Neural crest cell (in vitro differentiated cells): ENCODE results near the gene RXRG. TPM values are rescaled to one million over a fixed set of nuclear protein-coding genes. Genes with fewer than 3 reads are reported as not detected.

Experiments
- DNase-seq: peaks from one replicate; pipeline ENCODE4 v3.0.0; 2021; ENCODE audit warnings: low read depth, mixed read lengths, low spot score
- H3K27ac Mint-ChIP-seq: one replicate; pipeline ENCODE4 v1.8.0; 2021; ENCODE audit warnings: mild to moderate bottlenecking, mixed read lengths; ENCODE audit not compliant: unreplicated experiment
- H3K27me3 Mint-ChIP-seq: 2 replicates; pipeline ENCODE4 v1.8.0; 2021; ENCODE audit warnings: low read depth, mild to moderate bottlenecking, mixed read lengths
- H3K36me3 Mint-ChIP-seq: 2 replicates; pipeline ENCODE4 v1.8.0; 2021; ENCODE audit warnings: low read depth, mild to moderate bottlenecking, mixed read lengths
- H3K4me1 Mint-ChIP-seq: 2 replicates; pipeline ENCODE4 v1.8.0; 2021; ENCODE audit warnings: mixed read lengths
- H3K4me3 Mint-ChIP-seq: one replicate; pipeline ENCODE4 v1.8.0; 2021; ENCODE audit warnings: mild to moderate bottlenecking, mixed read lengths
- H3K9me3 Mint-ChIP-seq: 2 replicates; pipeline ENCODE4 v1.8.0; 2021; ENCODE audit warnings: mixed read lengths
- CTCF ChIP-seq: fragments of 200-600 bp; sonication (generic); conservative IDR thresholded peaks from 2 replicates; pipeline ENCODE4 v1.5.0; 2021; ENCODE audit warnings: antibody characterized with exemption, mild to moderate bottlenecking
- total RNA-seq: library from RNA; stranded (reverse); gene quantifications from 2 replicates; pipeline ENCODE4 v1.2.1, GENCODE V29; 2021

The RXRG gene
- total RNA-seq, 1 donor from 2014 or later, result 6.7 TPM

- H3K4me3 Mint-ChIP-seq, result no peak overlapping the region
- DNase-seq, result no peak
- no peaks in the 10 kb centered on the region for H3K36me3 Mint-ChIP-seq
- H3K4me1 Mint-ChIP-seq, result peaks cover 34% of the 10 kb centered on the region
- H3K27ac Mint-ChIP-seq, result no peak overlapping the region
- H3K9me3 Mint-ChIP-seq, result peaks cover 3% of the 10 kb centered on the region
- H3K27me3 Mint-ChIP-seq, result no peaks in the 10 kb centered on the region
- TF ChIP-seq CTCF, result no peak
These were observed 10.6 kb downstream of the RXRG start for GRCh38 chr1:165434281-165434680.

GRCh38 chr1:165431079-165431478 is 13.8 kb downstream of the RXRG start:
- no peaks in the 10 kb centered on the region for H3K27me3 Mint-ChIP-seq
- no peak for TF ChIP-seq CTCF
- no peak overlapping the region for H3K4me3 Mint-ChIP-seq
- peaks cover 26% of the 10 kb centered on the region for H3K4me1 Mint-ChIP-seq
- no peaks in the 10 kb centered on the region for H3K9me3 Mint-ChIP-seq
- no peaks in the 10 kb centered on the region for H3K36me3 Mint-ChIP-seq
- no peak for DNase-seq
- H3K27ac Mint-ChIP-seq, result no peak overlapping the region

GRCh38 chr1:165426745-165427144 is 18.2 kb downstream of the RXRG start:
- Mint-ChIP-seq H3K27ac (no peak overlapping the region), H3K4me3 (no peak overlapping the region), H3K4me1 (peaks cover 24% of the 10 kb centered on the region), H3K9me3 (no peaks in the 10 kb centered on the region), H3K36me3 (no peaks in the 10 kb centered on the region), H3K27me3 (no peaks in the 10 kb centered on the region)
- DNase-seq, result no peak
- no peak for TF ChIP-seq CTCF

- Mint-ChIP-seq H3K36me3 (no peaks in the 10 kb centered on the region), H3K4me1 (peaks cover 24% of the 10 kb centered on the region), H3K27me3 (no peaks in the 10 kb centered on the region), H3K4me3 (no peak overlapping the region), H3K27ac (no peak overlapping the region), H3K9me3 (no peaks in the 10 kb centered on the region)
- no peak for DNase-seq
- TF ChIP-seq CTCF, result no peak
These were observed 19.3 kb downstream of the RXRG start for GRCh38 chr1:165425621-165426020.

- no peaks in the 10 kb centered on the region for H3K9me3 Mint-ChIP-seq
- no peaks in the 10 kb centered on the region for H3K27me3 Mint-ChIP-seq
- no peak for TF ChIP-seq CTCF
- no peak overlapping the region for H3K4me3 Mint-ChIP-seq
- peak overlapping the region; percentile 73 for H3K27ac Mint-ChIP-seq
- no peaks in the 10 kb centered on the region for H3K36me3 Mint-ChIP-seq
- H3K4me1 Mint-ChIP-seq, result peaks cover 31% of the 10 kb centered on the region
- DNase-seq, result no peak
These were observed 20.3 kb downstream of the RXRG start for GRCh38 chr1:165424454-165425216.
